Body of pancreas (tissue), 4 donors: ENCODE data around the gene SH2D3A. TPM values are rescaled to one million over a fixed set of nuclear protein-coding genes. Genes with fewer than 3 reads are reported as not detected.
"Not testable (repeated sequence)": the region's sequence is repeated elsewhere in the genome, so short reads cannot be mapped to it uniquely, and the experiment has no call there.

ENCODE experiments used
- ATAC-seq: fragments of 150-250 bp; one replicate; pipeline ENCODE4 v1.9.1; 2016
- DNase-seq, 4 donors: peaks; one replicate each; pipeline ENCODE4 v3.0.0-alpha.2; 2019
- H3K27ac ChIP-seq, 4 donors: fragments of 200-600 bp; sonication (generic); 1 replicate in 3 of 4; 2 replicates in 1 of 4; pipeline versions ENCODE4 v1.5.1 to v1.6.1; 2016 to 2019; ENCODE audit warnings: mild to moderate bottlenecking in 1 of 4, mixed read lengths in 1 of 4, moderate library complexity in 1 of 4
- H3K27me3 ChIP-seq, 2 donors: fragments of 200-600 bp; sonication (generic); one replicate each; pipeline ENCODE4 v1.6.0; 2016; ENCODE audit warnings: mild to moderate bottlenecking in 1 of 2
- H3K36me3 ChIP-seq, 2 donors: fragments of 200-600 bp; sonication (generic); replicated peaks in 1 of 2; 2 replicates each; pipeline ENCODE4 v1.5.1; 2016; ENCODE audit warnings: low read depth in 2 of 2; ENCODE audit not compliant: insufficient read depth in 1 of 2
- H3K4me1 ChIP-seq: fragments of 200-600 bp; sonication (generic); one replicate; pipeline ENCODE4 v1.6.0; 2016
- H3K4me3 ChIP-seq, 2 donors: fragments of 200-600 bp; sonication (generic); 1 replicate in 1 of 2; 2 replicates in 1 of 2; pipeline ENCODE4 v1.5.1; 2016 to 2019
- H3K9me3 ChIP-seq, 3 donors: fragments of 200-600 bp; sonication (generic); 1 replicate in 2 of 3; 2 replicates in 1 of 3; pipeline ENCODE4 v1.5.1; 2016
- POLR2A ChIP-seq, 3 donors: fragments of 450-650 bp; IDR thresholded peaks; one replicate each; pipeline ENCODE4 v1.6.1; 2016; ENCODE audit warnings: antibody characterized with exemption in 3 of 3, mild to moderate bottlenecking in 2 of 3
- WGBS, 2 donors: methylation state at CpG; one replicate each; pipeline ENCODE4 v1.1.5; 2017; 5-methylcytosine and 5-hydroxymethylcytosine counted together
- intact Hi-C: fragments of 100-400 bp; cut with DNase I; formaldehyde crosslinking; loops from one replicate; pipeline ENCODE4 v1.15.1; 2023
- total RNA-seq, 2 donors: library from RNA; depleted of rRNA; stranded (reverse); fragments of >200 nt; gene quantifications; one replicate each; pipeline ENCODE4 v1.1.0, GENCODE V29; 2016
- TF ChIP-seq, protein P1 (sequence below), 7 experiments: fragments of 450-650 bp in 4 of 7; fragments of 200-600 bp in 3 of 7; sonication (generic) in 3 of 7; IDR thresholded peaks; one replicate each; pipeline ENCODE4 v1.5.1; 2016 to 2019; ENCODE audit warnings: antibody characterized with exemption in 7 of 7

SH2D3A gene
- total RNA-seq, 2 donors from 2014 or later: 18.4 to 60.0 TPM

DNA sequence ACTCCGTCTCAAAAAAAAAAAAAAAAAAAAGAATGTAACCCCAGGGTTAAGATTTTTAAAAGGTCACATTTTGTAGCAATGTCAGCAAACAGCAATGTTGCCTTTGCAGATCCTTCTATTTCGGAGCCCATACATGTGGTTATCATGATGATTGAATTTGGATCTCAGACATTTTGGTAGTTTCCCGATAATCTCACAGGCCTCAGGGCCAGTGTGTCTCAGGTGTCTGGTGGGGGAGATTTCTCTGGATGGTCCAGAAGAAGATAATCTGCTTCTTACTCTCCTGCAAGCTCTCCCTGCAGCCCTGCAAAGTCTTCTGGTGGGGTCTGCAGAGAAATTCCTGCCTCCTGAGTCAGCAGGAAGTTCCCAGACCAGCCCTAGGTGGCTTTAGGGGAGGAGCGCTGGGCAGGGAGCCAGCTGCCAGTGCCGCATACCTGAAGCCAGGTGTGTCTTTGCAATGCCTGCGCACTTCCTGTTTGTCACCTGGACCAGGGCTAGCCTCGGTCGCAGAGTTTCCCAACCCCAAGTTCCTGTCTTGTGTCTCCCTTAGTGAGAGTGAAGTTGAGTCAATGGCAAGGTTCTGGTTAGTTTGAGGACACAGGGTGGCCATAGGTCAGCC is 1.4 kb downstream of the SH2D3A start:
- Histone ChIP-seq H3K27ac (peak overlapping the region; percentile 87 to 93 (median 91)), H3K27me3 (no peaks in the 10 kb centered on the region), H3K9me3 (no peaks in the 10 kb centered on the region), H3K36me3 (no peaks in the 10 kb centered on the region), H3K4me1 (peaks cover 39% of the 10 kb centered on the region), H3K4me3 (no peak overlapping the region)
- peak; percentile 71 to 96 (median 95) for TF ChIP-seq POLR2A (IDR thresholded peaks at IDR 0.05)
- TF ChIP-seq, protein P1, sequence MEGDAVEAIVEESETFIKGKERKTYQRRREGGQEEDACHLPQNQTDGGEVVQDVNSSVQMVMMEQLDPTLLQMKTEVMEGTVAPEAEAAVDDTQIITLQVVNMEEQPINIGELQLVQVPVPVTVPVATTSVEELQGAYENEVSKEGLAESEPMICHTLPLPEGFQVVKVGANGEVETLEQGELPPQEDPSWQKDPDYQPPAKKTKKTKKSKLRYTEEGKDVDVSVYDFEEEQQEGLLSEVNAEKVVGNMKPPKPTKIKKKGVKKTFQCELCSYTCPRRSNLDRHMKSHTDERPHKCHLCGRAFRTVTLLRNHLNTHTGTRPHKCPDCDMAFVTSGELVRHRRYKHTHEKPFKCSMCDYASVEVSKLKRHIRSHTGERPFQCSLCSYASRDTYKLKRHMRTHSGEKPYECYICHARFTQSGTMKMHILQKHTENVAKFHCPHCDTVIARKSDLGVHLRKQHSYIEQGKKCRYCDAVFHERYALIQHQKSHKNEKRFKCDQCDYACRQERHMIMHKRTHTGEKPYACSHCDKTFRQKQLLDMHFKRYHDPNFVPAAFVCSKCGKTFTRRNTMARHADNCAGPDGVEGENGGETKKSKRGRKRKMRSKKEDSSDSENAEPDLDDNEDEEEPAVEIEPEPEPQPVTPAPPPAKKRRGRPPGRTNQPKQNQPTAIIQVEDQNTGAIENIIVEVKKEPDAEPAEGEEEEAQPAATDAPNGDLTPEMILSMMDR (IDR thresholded peaks at IDR 0.05): peak in 2 of 7 experiments; percentile 22 to 23
- ATAC-seq (peak; percentile 87), DNase-seq (peak; percentile 96 to 99 (median 98))
- 10 to 23% methylated on average over 4 to 8 of the region's 8 CpGs for WGBS, 2 donors
- intact Hi-C loops: no loop called here

DNA sequence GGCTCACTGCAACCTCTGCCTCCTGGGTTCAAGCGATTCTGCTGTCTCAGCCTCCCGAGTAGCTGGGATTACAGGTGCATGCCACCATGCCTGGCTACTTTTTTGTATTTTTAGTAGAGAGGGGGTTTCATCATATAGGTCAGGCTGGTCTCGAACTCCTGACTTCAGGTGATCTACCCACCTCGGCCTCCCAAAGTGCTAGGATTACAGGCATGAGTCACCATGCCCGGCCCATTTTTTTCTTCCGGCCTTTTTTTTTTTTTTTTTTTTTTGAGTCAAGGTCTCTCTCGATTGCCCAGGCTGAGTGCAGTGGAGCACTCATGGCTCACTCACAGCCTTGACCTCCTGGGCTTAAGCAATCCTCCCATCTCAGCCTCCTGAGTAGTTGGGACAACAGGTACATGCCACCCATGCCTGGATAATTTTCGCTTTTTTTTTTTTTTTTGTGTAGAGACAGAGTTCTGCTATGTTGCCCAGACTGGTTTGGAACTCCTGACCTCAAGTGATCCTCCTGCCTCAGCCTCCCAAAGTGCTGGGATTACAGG is 4.9 kb downstream of the SH2D3A start:
- intact Hi-C loops, H3K27me3 ChIP-seq, H3K36me3 ChIP-seq, H3K4me3 ChIP-seq, DNase-seq, H3K27ac ChIP-seq, H3K9me3 ChIP-seq, ATAC-seq: not testable (repeated sequence)
- 87 to 91% methylated on average over 7 to 8 of the region's 8 CpGs for WGBS, 2 donors
- peaks cover 31% of the 10 kb centered on the region for H3K4me1 ChIP-seq

DNA sequence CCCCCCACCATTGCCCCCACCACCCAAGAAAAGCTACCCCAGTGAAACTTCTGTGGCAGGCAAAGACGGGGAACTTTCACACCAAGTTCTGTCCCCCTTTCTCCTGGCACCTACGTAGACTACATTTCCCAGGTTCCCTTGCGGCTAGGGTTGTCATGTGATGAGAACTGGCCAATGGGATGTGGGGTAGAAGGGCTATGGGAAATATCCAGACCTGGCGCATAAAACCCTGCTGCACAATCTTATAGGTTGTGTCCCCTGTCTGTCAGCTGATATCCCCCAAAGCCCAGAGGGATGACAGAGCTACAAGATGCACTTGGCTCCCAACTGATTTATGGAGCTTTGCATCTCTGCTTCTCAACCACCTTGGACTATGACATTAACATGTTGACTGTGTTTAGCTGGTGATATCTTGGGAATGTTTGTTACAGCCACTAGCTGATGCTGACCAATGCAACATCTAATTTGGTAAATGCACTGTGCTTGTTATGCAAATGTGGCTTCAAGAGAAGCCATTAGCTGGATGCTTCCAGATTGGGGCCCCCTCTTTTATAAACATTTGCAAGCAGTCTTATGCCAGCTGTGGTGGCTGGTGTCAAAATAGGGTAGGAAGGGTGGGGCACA is 6.1 kb downstream of the SH2D3A start:
- Histone ChIP-seq H3K9me3 (no peaks in the 10 kb centered on the region), H3K36me3 (peaks cover 6 to 9% of the 10 kb centered on the region in 2 donors), H3K4me3 (no peak overlapping the region), H3K27ac (no peak overlapping the region), H3K27me3 (no peaks in the 10 kb centered on the region), H3K4me1 (peaks cover 19% of the 10 kb centered on the region)
- DNase-seq (no peak), ATAC-seq (no peak)
- 97 to 100% methylated on average over 4 of the region's 4 CpGs for WGBS, 2 donors
- intact Hi-C loops: no loop called here
- TF ChIP-seq, protein P1 (IDR thresholded peaks at IDR 0.05): no peak
- TF ChIP-seq POLR2A (IDR thresholded peaks at IDR 0.05): no peak

DNA sequence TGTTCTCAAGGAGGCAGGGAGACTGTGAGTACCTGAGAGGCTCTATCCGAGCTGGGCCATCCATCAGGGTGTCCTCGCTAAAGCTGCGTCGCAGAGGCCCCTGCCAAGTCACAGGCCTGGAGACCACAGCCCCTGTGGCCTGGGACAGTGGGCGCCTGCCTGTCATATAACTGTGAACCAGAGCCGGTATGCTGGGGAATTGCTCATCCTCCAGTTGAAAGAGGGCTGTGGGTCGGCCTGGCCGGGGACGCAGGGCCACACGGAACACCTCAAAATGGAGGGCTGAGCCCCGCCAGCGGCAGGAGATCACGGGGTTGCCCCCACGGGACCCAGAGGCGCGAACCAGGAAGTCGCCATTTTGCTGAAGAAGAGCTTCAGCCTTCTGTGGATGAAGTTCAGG is 6.6 kb downstream of the SH2D3A start:
- Histone ChIP-seq H3K36me3 (peaks cover 6 to 9% of the 10 kb centered on the region in 2 donors), H3K27me3 (no peaks in the 10 kb centered on the region), H3K9me3 (no peaks in the 10 kb centered on the region), H3K4me1 (peaks cover 15% of the 10 kb centered on the region), H3K27ac (no peak overlapping the region), H3K4me3 (no peak overlapping the region)
- no peak for TF ChIP-seq POLR2A (IDR thresholded peaks at IDR 0.05)
- TF ChIP-seq, protein P1 (IDR thresholded peaks at IDR 0.05): no peak
- no peak for DNase-seq
- 97 to 98% methylated on average over 10 to 17 of the region's 17 CpGs for whole genome bisulfite sequencing, 2 donors
- ATAC-seq: no peak
- intact Hi-C loops: no loop called here

DNA sequence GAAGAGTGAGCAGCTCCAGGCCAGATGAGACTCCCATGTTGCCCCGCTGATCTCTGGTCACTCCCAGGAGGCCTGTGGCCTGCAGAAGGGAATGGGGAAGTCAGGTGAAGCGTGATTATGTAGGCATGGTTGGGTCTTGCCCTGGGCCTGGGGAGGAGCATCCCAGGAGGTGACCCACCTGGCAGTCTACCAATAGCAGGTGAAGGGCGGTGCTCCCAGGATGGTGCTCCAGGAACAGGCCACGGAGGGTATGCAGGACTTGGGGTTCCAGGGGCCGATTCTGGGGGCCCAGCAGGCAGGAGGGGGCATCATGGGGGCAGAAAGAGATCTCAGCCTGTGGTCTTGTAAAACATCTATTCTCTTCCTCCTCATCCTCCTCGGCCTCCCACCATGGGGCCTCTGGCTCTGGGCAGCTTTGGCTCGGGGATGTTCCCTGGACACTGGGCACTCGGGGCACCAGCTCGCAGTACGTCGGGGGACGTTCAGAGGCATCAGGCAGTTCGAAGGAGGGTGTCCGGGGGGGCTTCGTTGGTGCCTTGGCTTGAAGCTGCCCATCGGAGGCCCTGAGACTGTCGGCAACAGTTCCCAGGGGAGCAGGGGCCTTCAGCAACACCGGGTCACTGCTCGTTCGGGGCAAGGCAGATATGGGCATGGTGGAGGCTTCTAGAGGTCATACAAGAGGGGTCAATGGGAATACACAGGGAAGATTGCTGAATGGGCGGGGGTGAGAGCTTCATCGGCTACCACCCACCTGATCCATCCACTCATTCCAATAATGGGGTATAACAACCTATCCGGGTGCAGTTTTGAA is 12.4 kb downstream of the SH2D3A start:
- no peak overlapping the region for H3K4me3 ChIP-seq
- no peaks in the 10 kb centered on the region for H3K27me3 ChIP-seq
- H3K9me3 ChIP-seq: no peaks in the 10 kb centered on the region
- peaks cover 11 to 14% of the 10 kb centered on the region in 2 donors for H3K36me3 ChIP-seq
- 90 to 93% methylated on average over 21 to 22 of the region's 23 CpGs for WGBS, 2 donors
- ATAC-seq: no peak
- DNase-seq: no peak
- no peaks in the 10 kb centered on the region for H3K4me1 ChIP-seq
- H3K27ac ChIP-seq: no peak overlapping the region
- TF ChIP-seq, protein P1 (IDR thresholded peaks at IDR 0.05): no peak
- TF ChIP-seq POLR2A (IDR thresholded peaks at IDR 0.05): no peak
- intact Hi-C loops: no loop called here
